DND-41 (cell line): ENCODE results near the gene SCD5.

Source experiments
- ATAC-seq: fragments of 200-7000 bp; cut with Tn5 transposase; 3 replicates; pipeline ENCODE4 v1.9.1; 2021; ENCODE audit warnings: low read depth; ENCODE audit not compliant: insufficient read depth
- DNase-seq: peaks from one replicate; pipeline ENCODE4 v3.0.0-alpha.2; 2020
- H2AFZ ChIP-seq: 2 replicates; pipeline ENCODE4 v1.6.0; 2012; ENCODE audit warnings: low read depth, low read length
- H3K27ac ChIP-seq: 2 replicates; pipeline ENCODE4 v1.5.1; 2012; ENCODE audit warnings: low read length, inconsistent platforms
- H3K27me3 ChIP-seq: fragments of 200-600 bp; sonication (generic); 2 replicates; pipeline ENCODE4 v1.6.0; 2012; ENCODE audit warnings: low read length, mild to moderate bottlenecking, inconsistent platforms; ENCODE audit not compliant: insufficient read depth, poor library complexity
- H3K36me3 ChIP-seq: 2 replicates; pipeline ENCODE4 v1.5.1; 2012; ENCODE audit warnings: low read length, inconsistent platforms; ENCODE audit not compliant: insufficient read depth
- H3K4me1 ChIP-seq: 2 replicates; pipeline ENCODE4 v1.5.1; 2012; ENCODE audit warnings: mild to moderate bottlenecking, low read length; ENCODE audit not compliant: insufficient read depth
- H3K4me2 ChIP-seq: 2 replicates; pipeline ENCODE4 v1.6.0; 2012; ENCODE audit warnings: mild to moderate bottlenecking, moderate library complexity, low read length, inconsistent platforms; ENCODE audit not compliant: insufficient read depth
- H3K4me3 ChIP-seq, 2 experiments: fragments of 200-600 bp in 1 of 2; shearing (Covaris generic) in 1 of 2; 2 replicates each; pipeline ENCODE4 v1.5.1; 2012 to 2016; ENCODE audit warnings: inconsistent platforms in 2 of 2, low read length in 2 of 2, mild to moderate bottlenecking in 2 of 2, low read depth in 1 of 2, moderate library complexity in 1 of 2
- H3K79me2 ChIP-seq: 2 replicates; pipeline ENCODE4 v1.6.0; 2012; ENCODE audit warnings: low read length, inconsistent platforms; ENCODE audit not compliant: insufficient read depth
- H3K9ac ChIP-seq: 2 replicates; pipeline ENCODE4 v1.6.0; 2012; ENCODE audit warnings: low read depth, mild to moderate bottlenecking, inconsistent platforms, low read length, moderate library complexity
- H3K9me3 ChIP-seq: 2 replicates; pipeline ENCODE4 v1.5.1; 2012; ENCODE audit warnings: low read length, moderate library complexity, mild to moderate bottlenecking, inconsistent platforms; ENCODE audit not compliant: insufficient read depth, severe bottlenecking
- H4K20me1 ChIP-seq: 2 replicates; pipeline ENCODE4 v1.6.0; 2012; ENCODE audit warnings: low read length; ENCODE audit not compliant: insufficient read depth
- EZH2 ChIP-seq: IDR thresholded peaks from 3 replicates; pipeline ENCODE4 v1.6.1; 2012; ENCODE audit warnings: borderline replicate concordance, low read depth, mild to moderate bottlenecking, moderate library complexity, low read length, inconsistent platforms; ENCODE audit not compliant: severe bottlenecking
- TF ChIP-seq, protein P1 (sequence below): IDR thresholded peaks from 2 replicates; pipeline ENCODE4 v1.5.1; 2012; ENCODE audit warnings: borderline replicate concordance, low read length, moderate library complexity, mild to moderate bottlenecking; ENCODE audit not compliant: poor library complexity, severe bottlenecking; ENCODE audit errors: extremely low read depth

SCD5 gene

GRCh38 chr4:82681754-82682153, 116.8 kb downstream of the SCD5 start:
- H3K79me2 ChIP-seq, result no peaks in the 10 kb centered on the region
- H3K27me3 ChIP-seq, result no peaks in the 10 kb centered on the region

DNA sequence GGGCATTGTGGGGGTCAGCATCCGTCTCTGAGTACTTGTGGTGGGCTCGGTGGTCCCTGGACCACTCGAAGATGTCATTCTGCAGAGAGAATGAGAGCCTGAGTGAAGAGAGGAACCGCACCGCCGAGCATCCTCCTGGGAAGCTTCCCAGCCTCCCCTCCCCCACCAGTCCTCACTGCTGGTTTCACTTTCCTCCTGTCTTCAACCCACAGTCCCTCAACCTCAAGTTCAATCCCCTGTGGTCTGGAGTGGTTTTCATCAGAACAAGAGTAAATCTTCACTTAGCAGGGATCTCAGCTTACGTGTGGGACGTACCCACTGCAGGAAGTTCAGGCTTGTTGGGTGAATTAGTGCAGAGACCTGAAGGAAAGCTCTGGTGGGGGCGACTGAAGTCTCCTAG, 117.8 kb downstream of the SCD5 start:
- H3K27me3 ChIP-seq, result no peaks in the 10 kb centered on the region
- no peak overlapping the region for H3K9ac ChIP-seq
- H3K9me3 ChIP-seq, result no peaks in the 10 kb centered on the region
- no peaks in the 10 kb centered on the region for H3K79me2 ChIP-seq
- TF ChIP-seq, protein P1, sequence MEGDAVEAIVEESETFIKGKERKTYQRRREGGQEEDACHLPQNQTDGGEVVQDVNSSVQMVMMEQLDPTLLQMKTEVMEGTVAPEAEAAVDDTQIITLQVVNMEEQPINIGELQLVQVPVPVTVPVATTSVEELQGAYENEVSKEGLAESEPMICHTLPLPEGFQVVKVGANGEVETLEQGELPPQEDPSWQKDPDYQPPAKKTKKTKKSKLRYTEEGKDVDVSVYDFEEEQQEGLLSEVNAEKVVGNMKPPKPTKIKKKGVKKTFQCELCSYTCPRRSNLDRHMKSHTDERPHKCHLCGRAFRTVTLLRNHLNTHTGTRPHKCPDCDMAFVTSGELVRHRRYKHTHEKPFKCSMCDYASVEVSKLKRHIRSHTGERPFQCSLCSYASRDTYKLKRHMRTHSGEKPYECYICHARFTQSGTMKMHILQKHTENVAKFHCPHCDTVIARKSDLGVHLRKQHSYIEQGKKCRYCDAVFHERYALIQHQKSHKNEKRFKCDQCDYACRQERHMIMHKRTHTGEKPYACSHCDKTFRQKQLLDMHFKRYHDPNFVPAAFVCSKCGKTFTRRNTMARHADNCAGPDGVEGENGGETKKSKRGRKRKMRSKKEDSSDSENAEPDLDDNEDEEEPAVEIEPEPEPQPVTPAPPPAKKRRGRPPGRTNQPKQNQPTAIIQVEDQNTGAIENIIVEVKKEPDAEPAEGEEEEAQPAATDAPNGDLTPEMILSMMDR, result no peak
- TF ChIP-seq EZH2, result no peak
- no peak overlapping the region for H3K27ac ChIP-seq
- no peak overlapping the region for H3K4me3 ChIP-seq
- DNase-seq (peak; percentile 49), ATAC-seq (peak; percentile 96)
- no peak overlapping the region for H3K4me2 ChIP-seq
- no peaks in the 10 kb centered on the region for H3K4me1 ChIP-seq
- H4K20me1 ChIP-seq, result no peaks in the 10 kb centered on the region
- H3K36me3 ChIP-seq, result peaks cover 29% of the 10 kb centered on the region
- no peak overlapping the region for H2AFZ ChIP-seq

More at GRCh38 chr4:82681754-82682153, 116.8 kb downstream of the SCD5 start:
- H2AFZ ChIP-seq, result no peak overlapping the region
- no peak overlapping the region for H3K27ac ChIP-seq
- DNase-seq (no peak), ATAC-seq (no peak)
- no peak overlapping the region for H3K4me3 ChIP-seq
- H3K4me1 ChIP-seq, result no peaks in the 10 kb centered on the region
- no peak overlapping the region for H3K4me2 ChIP-seq
- H3K9me3 ChIP-seq, result no peaks in the 10 kb centered on the region
- TF ChIP-seq, protein P1, result no peak
- TF ChIP-seq EZH2, result no peak
- H3K9ac ChIP-seq, result no peak overlapping the region
- H4K20me1 ChIP-seq, result no peaks in the 10 kb centered on the region
- peaks cover 29% of the 10 kb centered on the region for H3K36me3 ChIP-seq

DNA sequence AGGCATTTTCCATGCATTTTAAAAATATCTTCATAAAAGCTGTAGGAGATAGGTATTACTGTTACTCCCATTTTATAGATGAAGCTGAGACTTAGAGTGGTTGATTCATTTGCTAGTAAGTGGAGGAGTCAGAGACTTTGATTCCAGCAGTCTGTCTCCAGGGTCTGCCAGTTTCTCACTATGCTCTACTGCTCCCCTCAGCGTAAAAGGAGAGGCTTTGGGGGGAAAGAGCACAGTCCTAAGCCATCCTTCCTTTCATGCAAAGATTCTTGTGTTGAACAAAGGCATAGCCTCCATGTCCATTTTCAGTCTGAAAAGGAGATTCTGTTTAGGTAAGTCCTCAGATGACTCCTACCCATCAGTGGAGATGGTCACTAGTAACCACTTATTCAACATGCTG, 119.1 kb downstream of the SCD5 start:
- Histone ChIP-seq H3K27me3 (no peaks in the 10 kb centered on the region), H3K4me3 (no peak overlapping the region), H3K9ac (no peak overlapping the region), H3K79me2 (no peaks in the 10 kb centered on the region), H3K4me2 (no peak overlapping the region), H3K36me3 (peaks cover 27% of the 10 kb centered on the region), H2AFZ (no peak overlapping the region), H4K20me1 (no peaks in the 10 kb centered on the region), H3K27ac (no peak overlapping the region), H3K9me3 (no peaks in the 10 kb centered on the region), H3K4me1 (no peaks in the 10 kb centered on the region)
- DNase-seq (no peak), ATAC-seq (no peak)
- TF ChIP-seq, protein P1, result no peak
- TF ChIP-seq EZH2, result no peak

- no peaks in the 10 kb centered on the region for H3K9me3 ChIP-seq
- no peak overlapping the region for H3K4me3 ChIP-seq
- H3K4me2 ChIP-seq, result no peak overlapping the region
- H4K20me1 ChIP-seq, result no peaks in the 10 kb centered on the region
- no peak overlapping the region for H3K9ac ChIP-seq
- DNase-seq (no peak), ATAC-seq (no peak)
- H3K79me2 ChIP-seq, result no peaks in the 10 kb centered on the region
- H3K27me3 ChIP-seq, result no peaks in the 10 kb centered on the region
- H3K36me3 ChIP-seq, result peaks cover 28% of the 10 kb centered on the region
- no peak overlapping the region for H3K27ac ChIP-seq
- no peak overlapping the region for H2AFZ ChIP-seq
- no peaks in the 10 kb centered on the region for H3K4me1 ChIP-seq
- TF ChIP-seq, protein P1, result no peak
- no peak for TF ChIP-seq EZH2
These were observed 120.5 kb downstream of the SCD5 start for GRCh38 chr4:82678051-82678450.
